NCI-H526 treated with DMSO at 0.1 percent for 48 hours (cell line): ENCODE measurements around the gene CLEC16A.
A peak's percentile ranks its signal among the peaks of the same experiment; 100 is the strongest.
"Not testable (repeated sequence)": the region's sequence is repeated elsewhere in the genome, so short reads cannot be mapped to it uniquely, and the experiment has no call there.

Experiments
- DNase-seq: peaks from one replicate; lab custom pipeline; 2025; lab: John Stamatoyannopoulos, UW

Gene CLEC16A

DNA sequence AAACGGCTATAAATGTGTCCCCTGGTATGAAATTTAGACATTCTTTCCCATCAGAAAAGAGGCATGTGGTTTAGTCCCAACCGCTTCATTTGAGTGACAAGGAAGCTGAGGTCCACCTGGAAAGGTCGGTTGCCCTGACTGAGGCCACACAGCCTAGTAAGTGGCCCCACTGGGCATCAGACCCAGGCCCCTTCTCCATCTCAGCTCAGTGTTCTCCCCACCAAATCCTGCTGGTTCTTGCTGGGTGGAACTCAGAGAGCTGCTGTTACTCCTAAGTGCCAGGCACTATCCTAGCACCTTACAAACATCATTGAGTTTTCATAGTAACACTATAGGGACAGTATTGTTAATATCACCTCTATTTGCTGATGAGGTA lies 158.1 kb downstream of the CLEC16A start:
- DNase-seq, result no peak

DNA sequence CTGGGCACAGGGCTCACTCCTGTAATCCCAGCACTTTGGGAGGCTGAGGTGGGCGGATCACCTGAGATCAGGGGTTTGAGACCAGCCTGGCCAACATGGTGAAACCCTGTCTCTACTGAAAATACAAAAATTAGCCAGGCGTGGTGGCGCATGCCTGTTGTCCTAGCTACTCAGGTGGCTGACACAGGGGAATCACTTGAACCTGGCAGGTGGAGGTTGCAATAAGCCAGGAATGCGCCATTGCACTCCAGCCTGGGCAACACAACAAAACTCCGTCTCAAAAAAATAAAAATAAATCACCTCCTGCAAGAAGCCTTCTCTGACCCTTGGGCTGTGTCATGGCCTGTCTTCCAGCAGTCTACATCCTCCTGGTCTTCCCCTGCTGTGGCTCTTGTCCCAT lies 158.9 kb downstream of the CLEC16A start:
- not testable (repeated sequence) for DNase-seq

DNA sequence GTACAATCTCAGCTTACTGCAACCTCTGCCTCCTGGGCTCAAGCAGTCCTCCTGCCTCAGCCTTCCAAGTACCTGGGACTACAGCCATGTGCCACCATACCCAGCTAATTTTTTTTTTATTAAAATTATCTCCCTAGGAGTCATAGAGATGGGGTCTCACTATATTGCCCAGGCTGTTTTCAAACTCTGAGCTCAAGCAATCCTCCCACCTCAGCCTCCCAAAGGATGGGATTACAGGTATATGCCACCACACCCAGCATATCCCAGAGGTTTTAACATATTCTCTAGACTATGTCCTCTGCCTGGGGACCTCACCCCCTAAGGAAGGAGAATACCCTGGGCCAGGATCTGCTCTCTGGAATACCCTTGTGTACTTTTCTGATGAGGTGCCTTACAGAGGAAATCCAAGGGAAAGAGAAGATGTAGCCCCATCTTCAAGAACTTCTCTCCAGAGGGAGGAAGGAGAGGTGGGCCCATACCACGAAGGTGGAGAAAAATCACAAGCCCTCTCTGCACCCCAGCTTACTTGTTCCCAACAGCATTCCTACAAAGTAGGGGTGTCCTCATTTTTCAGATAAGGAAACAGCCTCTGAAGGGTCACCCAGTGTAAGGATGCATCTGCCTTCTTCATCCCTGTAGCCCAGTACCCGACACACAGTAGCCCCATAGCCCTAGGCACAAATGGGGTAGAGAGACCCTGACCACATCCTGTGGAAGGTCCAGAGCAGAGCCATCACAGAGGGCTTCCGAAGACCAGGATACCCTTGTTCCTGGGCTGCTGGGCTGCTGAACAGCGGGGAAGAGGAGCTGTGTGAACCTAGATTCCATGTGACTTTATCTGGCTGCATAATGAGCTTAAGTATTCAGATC lies 160.0 kb downstream of the CLEC16A start:
- no peak for DNase-seq

DNA sequence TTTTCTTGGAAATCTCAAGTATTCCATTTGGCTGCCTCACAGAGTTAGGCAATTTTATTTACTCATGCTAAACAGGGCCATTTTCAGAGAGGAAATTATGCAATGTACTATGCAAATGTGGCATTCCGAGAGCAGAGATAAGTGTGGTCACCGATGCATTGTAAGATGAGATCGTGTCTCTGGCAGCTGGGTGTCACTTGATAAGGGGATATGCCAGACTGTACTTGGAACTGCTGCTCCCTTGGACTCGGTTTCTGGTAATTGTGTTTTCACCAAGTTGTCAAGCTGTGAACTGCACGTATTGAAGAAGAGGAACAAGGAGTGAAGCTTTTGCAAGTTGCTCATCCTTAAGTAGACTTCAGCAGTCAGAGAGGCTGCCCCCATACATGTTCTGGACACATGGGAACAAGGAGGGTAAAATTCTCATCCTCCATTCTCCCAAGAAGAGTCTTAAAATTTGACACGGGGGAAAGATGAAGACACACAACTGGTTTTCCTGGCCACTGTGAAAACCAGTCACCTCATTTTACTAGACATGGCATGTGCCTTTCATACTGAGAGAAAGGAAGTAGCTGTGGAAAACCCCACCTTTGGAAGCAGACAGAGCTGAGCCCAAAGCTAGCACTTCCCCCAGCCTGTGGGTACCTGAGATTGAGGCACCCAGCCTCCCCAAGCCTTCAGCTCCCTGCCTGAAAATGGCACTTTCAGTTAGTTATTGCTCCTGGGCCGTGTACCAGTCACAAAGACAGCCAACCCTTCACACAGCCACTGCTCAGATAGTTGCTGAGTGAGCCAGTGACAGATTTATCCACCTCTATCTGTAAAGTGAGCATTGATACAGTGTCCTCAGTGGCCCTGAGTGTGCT lies 160.9 kb downstream of the CLEC16A start:
- peak; percentile 99 for DNase-seq

DNA sequence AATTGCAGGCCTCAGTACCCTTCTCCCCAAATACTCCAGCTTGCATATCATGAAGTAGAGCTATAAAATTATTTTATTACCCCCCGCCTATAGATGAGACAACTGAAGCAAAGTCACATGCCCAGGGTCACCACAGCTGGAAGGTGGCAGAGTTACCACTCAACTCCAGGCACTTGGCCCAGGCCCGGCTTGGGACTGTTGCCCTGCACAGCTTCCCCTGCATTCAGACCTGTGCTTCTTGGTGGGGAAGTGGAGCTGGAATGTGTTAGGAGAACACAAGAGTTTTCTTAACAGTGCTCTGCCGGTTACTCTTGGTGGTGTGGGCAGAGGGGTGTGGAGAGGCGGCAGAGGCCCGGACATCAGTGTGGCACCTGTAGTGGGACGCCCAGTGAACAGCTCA lies 162.4 kb downstream of the CLEC16A start:
- no peak for DNase-seq

DNA sequence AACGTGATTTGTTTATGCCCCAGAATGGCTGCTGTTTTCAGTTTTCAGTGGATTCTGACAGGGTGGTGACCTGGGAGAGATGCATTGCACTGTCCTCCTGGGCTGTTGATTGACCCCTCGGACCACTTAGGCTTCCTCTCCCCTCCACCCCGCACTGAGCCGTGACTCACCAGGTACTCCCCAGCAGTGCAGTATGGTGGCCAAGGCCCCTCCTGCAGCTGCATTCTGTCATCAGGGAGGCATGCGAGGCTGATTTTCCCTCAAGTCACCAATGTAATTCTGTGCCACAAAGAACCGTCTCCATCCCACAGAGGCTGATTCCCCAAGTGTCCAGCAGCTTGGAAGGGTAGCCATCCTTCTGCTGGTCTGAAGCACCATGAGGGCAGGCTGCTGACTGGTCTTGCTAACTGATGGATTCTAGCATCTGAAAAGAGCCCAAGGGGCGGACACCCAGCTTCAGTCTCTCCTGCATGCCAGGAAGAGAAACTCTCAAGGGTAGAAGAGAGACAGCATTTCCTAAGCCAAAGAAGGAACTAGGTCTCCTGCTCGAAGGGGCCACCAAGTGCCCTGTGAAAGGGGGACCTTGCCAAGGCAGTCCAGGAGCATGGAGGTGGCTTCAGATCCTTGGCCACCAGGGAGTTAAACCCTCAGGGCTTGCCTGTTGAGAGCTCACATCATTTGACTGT lies 163.6 kb downstream of the CLEC16A start:
- no peak for DNase-seq

DNA sequence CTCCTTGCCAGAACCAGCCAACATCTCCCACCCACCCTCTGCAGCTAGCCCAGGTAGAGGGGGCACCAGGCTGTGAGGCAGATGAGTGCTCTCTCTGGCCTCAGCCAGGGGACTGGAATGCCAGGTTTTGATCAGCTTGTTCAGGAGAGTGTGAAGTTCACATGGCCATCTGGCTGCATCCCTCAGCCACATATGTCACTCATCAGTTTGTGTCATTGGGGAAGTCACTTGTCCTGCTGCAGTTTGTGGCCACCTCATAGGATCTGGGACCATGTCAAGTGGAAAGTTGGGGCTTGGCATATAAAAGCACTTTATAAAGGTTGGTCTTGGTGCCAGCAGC lies 164.1 kb downstream of the CLEC16A start:
- no peak for DNase-seq

DNA sequence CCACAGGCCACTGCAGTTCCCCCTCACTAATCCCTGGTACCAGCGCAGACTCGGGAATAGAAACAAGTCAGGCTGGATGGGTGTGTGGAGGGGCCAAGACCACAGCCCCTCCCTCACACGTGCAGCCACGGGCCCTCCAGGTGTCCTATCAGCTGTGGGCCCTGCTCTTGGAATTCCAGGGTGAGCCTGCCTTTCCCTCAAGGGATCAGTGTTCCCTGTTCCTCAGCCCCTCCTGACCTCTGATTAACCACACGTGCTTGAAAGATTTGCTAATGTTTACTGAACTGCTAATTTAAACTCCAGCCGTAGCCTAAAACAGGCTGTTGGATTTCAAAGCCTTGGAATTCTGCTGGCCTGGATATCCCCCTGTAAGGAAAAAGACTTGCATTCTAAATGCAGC lies 165.2 kb downstream of the CLEC16A start:
- no peak for DNase-seq

DNA sequence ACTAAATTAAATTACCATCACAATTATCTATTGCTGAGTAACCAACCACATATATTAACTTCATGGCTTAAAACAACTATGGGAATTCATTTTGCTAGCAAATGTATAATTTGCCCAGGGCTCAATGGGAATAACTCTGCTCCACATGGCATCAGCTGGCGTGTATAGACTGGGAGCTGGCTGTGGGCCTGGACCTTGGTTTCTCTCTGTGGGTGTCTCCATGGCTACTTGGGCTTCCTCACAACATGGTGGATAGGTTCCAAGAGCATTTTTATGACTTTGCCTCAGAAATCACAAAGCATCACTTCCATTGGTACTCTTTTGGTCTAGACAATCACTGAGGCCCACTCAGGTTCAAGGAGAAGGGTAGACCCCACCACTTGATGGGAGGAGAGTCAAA lies 166.8 kb downstream of the CLEC16A start:
- DNase-seq, result no peak

DNA sequence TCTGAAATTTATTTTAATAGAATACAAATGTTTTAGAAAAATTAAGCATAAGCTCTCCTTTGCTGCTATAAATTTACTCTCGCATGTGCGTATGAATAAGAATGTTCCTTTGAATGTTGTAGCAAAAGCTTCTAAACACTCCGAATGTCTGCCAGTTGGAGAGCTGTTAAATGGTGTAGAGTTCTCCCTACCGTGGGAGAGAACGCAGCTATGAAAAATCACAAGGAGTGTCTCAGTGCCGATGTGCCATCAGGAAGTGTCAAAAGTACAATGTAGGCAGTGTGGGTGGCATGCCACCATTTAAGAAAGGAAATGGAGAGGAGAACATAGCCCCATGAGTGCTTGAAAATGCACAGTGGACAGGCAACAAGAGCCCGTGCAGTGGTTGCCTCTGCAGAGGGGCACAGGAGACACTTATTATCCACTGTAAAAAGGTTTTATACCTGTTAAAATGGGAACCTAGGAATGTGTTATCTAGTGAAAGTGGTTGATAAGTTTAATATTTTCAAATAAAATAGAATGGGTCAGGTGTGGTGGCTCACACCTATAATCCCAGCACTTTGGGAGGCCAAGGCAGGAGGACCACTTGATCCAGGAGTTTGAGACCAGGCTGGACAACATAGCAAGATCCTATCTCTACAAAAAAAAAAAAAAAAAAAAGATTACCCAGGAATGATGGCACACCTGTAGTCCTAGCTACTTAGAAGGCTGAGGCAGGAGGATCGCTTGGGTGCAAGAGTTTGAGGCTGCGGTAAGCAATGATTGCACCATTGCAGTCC lies 167.7 kb downstream of the CLEC16A start:
- DNase-seq, result no peak

DNA sequence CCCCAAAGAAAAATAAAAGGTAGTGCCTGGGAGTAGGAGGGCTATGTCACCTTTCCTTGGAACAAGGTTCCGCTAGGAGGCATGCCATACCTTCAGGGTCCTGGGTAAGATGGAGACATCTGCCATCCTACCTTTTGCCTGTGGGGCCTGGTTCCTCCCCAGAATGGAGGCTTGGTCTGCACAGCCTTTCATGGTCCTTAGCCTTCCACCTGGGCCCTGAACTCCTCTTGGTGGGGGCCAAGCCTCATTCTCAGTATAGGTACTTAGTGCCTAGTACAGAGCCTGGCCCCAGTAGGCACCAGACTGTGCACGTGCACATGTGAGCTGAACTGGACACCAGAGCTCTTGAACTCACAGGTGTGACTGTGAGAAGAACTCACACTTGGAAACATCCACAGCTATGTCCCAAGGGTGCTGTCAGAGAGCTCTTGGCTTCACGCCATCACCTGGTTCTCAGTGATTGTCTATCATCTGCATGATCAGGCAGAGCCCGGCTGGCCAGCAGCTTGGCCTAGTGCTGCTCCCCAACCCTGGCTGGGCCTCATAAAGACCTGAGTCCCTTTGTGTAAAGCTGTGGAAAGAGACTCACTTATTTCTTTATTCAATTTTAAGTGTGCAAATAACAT lies 168.5 kb downstream of the CLEC16A start:
- peak; percentile 63 for DNase-seq

DNA sequence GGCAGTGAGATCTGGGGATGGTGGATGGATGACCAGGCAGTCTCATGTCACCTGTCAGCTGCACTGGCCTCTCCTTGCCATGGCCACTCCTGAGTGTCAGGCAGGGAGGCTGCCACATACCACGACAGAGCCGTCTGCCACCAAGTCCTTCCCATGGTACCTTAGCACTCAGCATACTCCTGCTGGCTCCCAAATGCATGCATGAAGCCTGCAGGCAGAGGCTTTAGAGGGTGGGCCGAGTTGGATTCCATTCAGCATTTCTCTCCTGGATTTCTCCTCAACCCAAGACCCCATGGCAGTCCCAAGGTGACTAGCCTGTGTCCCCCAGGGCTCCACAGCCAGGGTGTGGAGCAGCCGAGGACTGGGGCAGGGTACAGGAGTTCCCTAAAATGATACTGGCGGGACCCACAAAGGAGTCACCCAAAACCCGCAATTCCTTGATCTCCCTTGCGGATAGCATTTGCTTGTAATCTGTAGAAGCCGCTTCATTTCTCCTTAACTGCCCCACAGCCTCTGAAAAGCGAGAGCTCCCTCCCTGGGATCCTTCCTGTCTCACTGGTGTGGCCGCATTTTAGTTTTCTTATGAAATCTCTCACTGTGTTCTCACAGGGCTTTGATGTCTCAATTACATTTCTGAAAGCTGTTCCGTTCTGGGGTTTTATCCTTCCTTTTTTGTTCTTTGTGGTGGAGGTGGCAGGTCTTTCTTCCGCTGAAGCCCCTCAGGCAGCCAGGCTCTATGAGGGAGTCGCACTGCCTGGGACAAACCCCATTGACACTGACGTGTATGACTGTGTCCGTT lies 170.2 kb downstream of the CLEC16A start:
- no peak for DNase-seq

DNA sequence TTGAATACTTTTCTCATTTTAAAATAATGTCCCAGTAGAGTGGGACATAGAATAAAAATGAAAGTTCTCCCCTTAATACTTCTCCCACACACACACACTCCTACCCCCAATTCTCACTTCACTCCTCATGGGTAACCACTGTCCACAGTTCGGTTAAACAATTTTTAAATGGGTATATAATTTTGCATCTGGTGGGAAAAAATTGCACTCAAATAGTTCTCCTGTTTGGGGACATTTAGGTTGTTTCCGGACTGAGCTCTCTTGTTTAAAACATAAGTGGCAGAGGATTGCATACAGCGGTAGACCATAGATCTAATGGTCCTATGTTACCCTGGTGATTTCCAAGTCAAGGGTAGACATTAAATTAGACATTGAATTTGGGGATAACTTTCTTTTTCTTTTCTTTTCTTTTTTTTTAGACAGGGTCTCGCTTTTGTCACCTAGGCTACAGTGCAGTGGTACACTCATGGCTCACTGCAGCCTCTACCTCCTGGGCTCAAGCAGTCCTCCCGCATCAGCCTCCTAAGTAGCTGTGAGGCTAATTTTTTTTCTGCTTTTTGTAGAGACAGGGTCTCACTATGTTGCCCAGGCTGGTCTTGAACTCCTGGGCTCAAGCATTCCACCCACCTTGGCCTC lies 173.3 kb downstream of the CLEC16A start:
- no peak for DNase-seq

DNA sequence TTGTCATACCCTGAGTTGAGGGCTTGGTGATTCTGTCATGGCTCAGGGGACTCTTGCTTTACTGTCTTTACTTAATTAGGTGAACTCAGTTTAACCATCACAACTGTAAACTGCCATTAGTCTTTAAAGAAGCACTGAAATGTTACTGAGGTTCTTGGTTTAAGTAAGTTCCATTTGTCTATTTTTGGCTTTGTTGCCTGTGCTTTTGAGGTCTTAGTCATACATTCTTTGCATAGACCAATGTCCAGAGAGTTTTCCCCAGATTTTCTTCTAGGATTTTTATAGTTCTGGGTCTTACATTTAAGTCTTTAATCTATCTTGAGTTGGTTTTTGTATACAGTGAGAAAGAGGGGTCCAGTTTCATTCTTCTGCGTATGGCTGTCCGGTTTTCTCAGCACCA lies 174.1 kb downstream of the CLEC16A start:
- DNase-seq, result no peak

DNA sequence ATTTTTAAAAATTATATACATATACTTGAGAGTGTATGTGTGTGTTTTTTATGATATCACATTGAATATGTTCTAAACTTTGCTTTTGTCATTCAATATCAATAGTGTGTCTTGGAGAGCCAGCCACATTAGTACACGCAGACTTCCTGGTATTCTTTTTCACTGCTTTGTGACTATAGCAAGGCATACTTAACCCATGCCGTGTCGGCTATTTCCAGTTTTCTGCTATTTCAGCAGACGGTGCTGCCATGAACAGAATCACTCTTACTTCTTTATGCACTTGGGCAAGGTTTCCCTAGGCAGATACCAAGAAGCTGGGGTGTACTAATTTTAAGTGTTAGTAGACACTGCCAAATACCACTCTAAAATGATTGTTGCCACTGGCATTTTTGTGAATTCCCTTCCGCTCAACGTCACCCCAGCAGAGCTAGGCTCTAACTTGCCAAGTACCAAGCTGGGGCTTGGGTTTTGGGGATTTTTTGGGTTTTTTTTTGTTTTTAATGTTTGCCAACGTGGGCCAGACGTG lies 176.8 kb downstream of the CLEC16A start:
- no peak for DNase-seq

DNA sequence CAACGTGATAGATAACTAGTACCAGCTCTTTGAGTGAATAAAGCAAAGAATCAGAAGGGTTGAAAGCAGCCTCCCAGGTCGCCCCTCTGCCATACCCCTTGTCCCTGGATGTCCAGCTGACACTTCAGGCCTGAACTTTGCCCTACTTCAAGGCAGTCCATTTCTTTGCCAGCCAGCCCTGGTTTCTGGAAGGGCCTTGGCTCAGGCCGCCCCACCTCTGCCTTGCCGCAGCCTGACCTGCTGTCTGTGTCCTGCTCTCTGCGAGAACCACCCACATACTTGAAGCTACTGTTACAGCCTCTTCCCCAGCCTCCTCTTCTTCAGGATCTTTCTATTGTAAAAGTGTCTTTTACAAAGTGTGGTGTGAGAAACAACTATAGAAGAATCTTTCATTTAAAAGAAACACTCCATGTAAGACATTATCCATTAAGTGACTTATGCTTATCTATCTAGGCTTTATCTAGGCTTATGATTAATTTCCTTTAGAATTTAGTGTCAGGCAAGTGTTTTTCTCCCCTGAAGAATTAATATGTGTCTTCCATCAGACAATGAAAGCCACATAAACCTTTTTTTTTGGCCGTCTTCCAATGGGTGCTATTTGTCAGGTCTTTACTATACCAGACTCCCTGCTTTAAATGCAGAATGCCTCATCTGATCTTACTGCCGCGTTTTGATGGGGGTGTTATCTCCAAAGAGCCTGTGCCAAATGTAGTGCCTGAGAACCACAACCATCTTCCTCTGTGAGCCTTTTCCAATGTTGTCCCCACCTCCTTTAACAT lies 177.7 kb downstream of the CLEC16A start:
- no peak for DNase-seq

DNA sequence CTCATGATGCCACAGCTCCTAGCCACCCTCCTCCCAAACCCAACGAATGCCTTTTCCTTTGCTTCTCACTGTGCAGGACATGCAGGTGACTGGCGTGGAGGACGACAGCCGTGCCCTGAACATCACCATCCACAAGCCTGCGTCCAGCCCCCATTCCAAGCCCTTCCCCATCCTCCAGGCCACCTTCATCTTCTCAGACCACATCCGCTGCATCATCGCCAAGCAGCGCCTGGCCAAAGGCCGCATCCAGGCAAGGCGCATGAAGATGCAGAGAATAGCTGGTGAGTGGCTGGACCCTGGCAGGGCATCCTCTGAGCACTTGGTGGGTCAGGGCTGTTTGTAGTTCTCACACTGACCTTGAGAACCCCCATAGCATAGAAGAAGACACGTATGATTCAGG lies 179.3 kb downstream of the CLEC16A start:
- no peak for DNase-seq

DNA sequence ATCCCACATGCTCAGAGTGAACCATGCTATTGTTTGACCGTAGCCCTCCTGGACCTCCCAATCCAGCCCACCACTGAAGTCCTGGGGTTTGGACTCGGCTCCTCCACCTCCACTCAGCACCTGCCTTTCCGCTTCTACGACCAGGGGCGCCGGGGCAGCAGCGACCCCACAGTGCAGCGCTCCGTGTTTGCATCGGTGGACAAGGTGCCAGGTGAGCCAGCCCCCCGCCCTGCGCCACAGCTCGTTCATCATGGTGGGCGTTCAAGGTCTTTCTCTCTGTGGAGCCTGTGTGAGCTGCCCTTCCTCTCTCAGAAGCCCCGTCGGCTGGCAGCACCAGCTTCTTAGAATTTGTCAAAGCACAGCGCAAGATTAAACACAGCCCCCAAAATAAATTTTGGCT lies 181.6 kb downstream of the CLEC16A start:
- DNase-seq, result no peak

DNA sequence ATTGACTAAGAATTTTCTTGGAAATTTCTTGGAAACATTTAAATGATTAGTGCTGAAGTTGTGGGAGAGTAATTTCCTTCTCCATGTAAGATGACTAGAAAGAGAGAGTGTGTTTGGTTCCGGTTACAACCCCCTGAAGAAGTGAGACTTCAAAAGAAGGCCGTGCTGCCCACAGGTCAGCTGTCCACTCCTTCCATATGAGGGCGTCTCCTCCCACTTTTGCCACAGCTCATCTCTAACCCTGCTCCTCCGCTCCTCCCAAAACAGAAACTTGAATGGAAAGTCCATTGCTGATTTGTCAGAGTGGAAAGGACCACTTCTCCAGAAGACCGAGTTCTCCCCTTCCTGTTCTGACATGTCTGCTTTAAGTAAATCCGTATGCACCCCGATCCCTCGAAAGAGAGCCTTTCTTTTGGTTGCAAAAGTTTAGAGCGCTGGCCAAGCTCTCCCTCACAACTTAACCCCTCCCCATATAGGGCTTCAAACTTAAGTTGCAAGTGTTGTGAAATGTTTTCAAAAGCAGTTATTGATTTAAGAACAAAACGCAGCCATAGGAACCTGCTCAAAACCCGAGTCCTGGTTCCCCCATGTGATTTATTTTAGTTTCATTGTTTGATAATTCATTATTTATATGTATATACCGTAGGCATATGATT lies 182.2 kb downstream of the CLEC16A start:
- DNase-seq, result no peak
